ENCODE measurements around the gene UQCC5. TPM values are rescaled to one million over a fixed set of nuclear protein-coding genes. Genes with fewer than 3 reads are reported as not detected.

Gene UQCC5
- total and polyA plus RNA-seq, 8 donors: 1.3 to 58.5 (median 24.0) TPM; not detected in 2

DNA sequence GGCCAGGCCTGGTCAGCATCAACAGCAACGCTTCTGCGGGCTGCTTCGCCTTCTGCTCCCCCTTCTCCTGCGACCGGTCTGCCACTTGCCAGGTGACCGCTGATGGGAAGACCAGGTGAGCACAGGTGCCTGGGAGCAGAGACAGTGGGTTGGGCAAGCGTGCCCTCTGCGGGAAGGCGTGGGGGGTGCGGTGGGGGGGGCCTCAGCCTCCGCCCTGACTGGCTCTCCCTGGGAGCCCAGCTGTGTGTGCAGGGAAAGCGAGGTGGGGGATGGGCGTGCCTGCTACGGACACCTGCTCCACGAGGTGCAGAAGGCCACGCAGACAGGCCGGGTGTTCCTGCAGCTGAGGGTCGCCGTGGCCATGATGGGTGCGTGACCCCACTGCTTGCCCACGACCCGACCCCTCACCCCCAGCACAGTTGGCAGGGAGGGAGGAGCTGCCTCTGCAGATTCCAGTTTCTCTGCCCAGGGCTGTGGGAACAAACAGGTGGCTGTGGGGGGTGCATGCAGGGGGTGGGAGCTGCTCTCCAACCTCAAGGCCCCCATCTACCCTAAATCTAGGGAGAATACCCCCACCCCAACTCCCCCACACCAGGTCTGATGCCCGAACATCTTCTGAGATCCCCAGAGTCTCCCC is 32.5 kb upstream of the UQCC5 start:
- intact Hi-C loops (cut with DNase I; ENCODE audit: low total_unique reads): no loop called here
- TF ChIP-seq POLR2AphosphoS5 (IDR thresholded peaks at IDR 0.05) (no peak), EP300 (IDR thresholded peaks at IDR 0.05) (no peak), POLR2A (IDR thresholded peaks at IDR 0.05) (no peak)
- TF ChIP-seq, protein P1, sequence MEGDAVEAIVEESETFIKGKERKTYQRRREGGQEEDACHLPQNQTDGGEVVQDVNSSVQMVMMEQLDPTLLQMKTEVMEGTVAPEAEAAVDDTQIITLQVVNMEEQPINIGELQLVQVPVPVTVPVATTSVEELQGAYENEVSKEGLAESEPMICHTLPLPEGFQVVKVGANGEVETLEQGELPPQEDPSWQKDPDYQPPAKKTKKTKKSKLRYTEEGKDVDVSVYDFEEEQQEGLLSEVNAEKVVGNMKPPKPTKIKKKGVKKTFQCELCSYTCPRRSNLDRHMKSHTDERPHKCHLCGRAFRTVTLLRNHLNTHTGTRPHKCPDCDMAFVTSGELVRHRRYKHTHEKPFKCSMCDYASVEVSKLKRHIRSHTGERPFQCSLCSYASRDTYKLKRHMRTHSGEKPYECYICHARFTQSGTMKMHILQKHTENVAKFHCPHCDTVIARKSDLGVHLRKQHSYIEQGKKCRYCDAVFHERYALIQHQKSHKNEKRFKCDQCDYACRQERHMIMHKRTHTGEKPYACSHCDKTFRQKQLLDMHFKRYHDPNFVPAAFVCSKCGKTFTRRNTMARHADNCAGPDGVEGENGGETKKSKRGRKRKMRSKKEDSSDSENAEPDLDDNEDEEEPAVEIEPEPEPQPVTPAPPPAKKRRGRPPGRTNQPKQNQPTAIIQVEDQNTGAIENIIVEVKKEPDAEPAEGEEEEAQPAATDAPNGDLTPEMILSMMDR (IDR thresholded peaks at IDR 0.05): no peak
- H3K27me3 ChIP-seq: no peaks in the 10 kb centered on the region
- peaks cover 0 to 5% (median 0%) of the 10 kb centered on the region in 4 donors for H3K4me1 ChIP-seq
- DNase-seq: peak in 1 of 2 donors; percentile 45
- no peak overlapping the region for H3K4me3 ChIP-seq
- no peak overlapping the region for H3K27ac ChIP-seq
- no peaks in the 10 kb centered on the region for H3K9me3 ChIP-seq
- peaks cover 0 to 32% (median 4%) of the 10 kb centered on the region in 4 donors for H3K36me3 ChIP-seq
- WGBS, 5 donors: 54 to 65% (median 55%) methylated on average over 20 to 23 of the region's 23 CpGs

DNA sequence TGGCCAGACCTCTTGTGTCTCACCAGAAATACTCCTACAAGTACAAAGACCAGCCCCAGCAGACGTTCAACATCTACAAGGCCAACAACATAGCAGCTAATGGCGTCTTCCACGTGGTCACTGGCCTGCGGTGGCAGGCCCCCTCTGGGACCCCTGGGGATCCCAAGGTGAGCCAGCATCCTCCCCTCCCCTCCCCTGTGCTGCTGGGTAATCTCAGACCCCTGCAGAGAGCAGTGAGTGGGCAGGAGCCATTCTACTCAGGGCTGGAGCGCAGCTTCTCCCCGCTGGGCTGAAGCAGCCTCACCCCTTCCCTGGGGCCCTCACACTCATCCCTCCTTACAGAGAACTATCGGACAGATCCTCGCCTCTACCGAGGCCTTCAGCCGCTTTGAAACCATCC is 31.4 kb upstream of the UQCC5 start:
- H3K4me3 ChIP-seq: no peak overlapping the region
- TF ChIP-seq, protein P1 (IDR thresholded peaks at IDR 0.05): no peak
- TF ChIP-seq EP300 (IDR thresholded peaks at IDR 0.05): no peak
- no peak for TF ChIP-seq POLR2AphosphoS5 (IDR thresholded peaks at IDR 0.05)
- no peak overlapping the region for H3K27ac ChIP-seq
- WGBS, 5 donors: 82 to 89% (median 86%) methylated on average over 4 to 10 of the region's 10 CpGs
- DNase-seq: no peak
- no peaks in the 10 kb centered on the region for H3K27me3 ChIP-seq
- intact Hi-C loops (cut with DNase I; ENCODE audit: low total_unique reads): no loop called here
- peaks cover 0 to 37% (median 4%) of the 10 kb centered on the region in 4 donors for H3K36me3 ChIP-seq
- no peaks in the 10 kb centered on the region for H3K4me1 ChIP-seq
- H3K9me3 ChIP-seq: no peaks in the 10 kb centered on the region

DNA sequence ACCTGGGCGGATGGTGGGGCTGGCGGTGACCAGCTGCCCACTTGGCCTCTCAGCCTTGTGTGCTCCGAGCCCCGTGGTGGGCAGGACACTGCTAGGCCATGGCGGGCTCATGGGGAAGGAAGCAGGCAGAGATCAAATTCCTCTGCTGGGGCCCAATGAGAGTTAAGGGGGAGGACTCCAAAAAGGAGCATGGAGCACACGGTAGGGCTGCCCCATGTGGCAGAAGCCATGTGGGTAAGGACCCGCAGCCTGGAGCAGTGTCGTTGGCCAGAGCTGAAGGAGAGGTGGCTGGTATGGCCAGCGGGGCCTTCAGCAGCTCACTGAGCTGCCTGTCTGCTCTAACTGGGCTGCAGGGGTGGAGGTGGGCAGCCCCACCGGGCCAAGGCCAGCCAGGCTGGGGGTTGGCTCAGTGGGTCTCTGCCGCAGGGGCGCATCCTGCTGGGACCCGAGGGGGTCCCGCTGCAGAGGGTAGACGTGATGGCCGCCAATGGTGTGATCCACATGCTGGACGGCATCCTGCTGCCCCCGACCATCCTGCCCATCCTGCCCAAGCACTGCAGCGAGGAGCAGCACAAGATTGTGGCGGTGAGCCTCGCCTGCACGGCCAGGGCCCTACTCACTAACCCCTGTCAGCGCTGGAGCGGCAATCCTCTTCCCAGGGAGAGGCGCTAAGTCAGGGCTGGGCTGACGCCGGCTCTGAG is 30.0 kb upstream of the UQCC5 start:
- WGBS, 5 donors: 80 to 90% (median 88%) methylated on average over 18 to 27 of the region's 27 CpGs
- TF ChIP-seq POLR2A (IDR thresholded peaks at IDR 0.05): no peak
- TF ChIP-seq, protein P1 (IDR thresholded peaks at IDR 0.05): no peak
- no peak for TF ChIP-seq POLR2AphosphoS5 (IDR thresholded peaks at IDR 0.05)
- no peak for TF ChIP-seq EP300 (IDR thresholded peaks at IDR 0.05)

DNA sequence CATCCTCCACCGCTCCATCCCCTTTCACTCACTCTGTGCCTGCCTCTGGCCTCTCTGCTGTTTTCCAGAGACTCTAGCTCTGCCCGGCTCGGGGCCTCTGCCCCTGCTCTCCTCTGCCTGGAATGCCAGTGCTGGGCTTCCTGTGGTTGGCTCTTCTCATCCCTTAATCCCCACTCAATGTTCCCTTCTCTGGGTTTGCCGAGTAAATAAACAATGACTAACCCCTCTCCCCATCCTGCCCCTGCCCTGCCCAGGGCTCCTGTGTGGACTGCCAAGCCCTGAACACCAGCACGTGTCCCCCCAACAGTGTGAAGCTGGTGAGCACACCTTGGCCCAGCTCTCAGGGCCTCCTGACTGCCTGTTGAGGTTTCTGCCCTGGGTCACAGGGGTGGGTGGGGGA is 29.0 kb upstream of the UQCC5 start:
- Histone ChIP-seq H3K4me3 (no peak overlapping the region), H3K4me1 (no peaks in the 10 kb centered on the region), H3K27me3 (no peaks in the 10 kb centered on the region), H3K9me3 (no peaks in the 10 kb centered on the region), H3K36me3 (peaks cover 0 to 42% (median 4%) of the 10 kb centered on the region in 4 donors), H3K27ac (no peak overlapping the region)
- no peak for DNase-seq
- intact Hi-C loops (cut with DNase I; ENCODE audit: low total_unique reads): no loop called here
- TF ChIP-seq EP300 (IDR thresholded peaks at IDR 0.05): no peak
- TF ChIP-seq POLR2AphosphoS5 (IDR thresholded peaks at IDR 0.05): no peak
- TF ChIP-seq POLR2A (IDR thresholded peaks at IDR 0.05): no peak
- TF ChIP-seq, protein P1 (IDR thresholded peaks at IDR 0.05): no peak
- 49 to 66% (median 51%) methylated on average over 5 of the region's 5 CpGs for WGBS, 5 donors

More for the DNA sequence above, 30.0 kb upstream of the UQCC5 start:
- no peak for DNase-seq
- intact Hi-C loops (cut with DNase I; ENCODE audit: low total_unique reads): no loop called here
- H3K4me1 ChIP-seq: no peaks in the 10 kb centered on the region
- no peaks in the 10 kb centered on the region for H3K9me3 ChIP-seq
- no peaks in the 10 kb centered on the region for H3K27me3 ChIP-seq
- H3K36me3 ChIP-seq: peaks cover 0 to 39% (median 4%) of the 10 kb centered on the region in 4 donors
- H3K4me3 ChIP-seq: no peak overlapping the region
- no peak overlapping the region for H3K27ac ChIP-seq

All from stomach (tissue), 9 donors.